Activated T-cell treated with anti-CD3 and anti-CD28 coated beads, Interleukin-2, amount 50 U/mL, for 1 hour (primary cell): ENCODE results near the gene ANKRD6.

Experiments used
- DNase-seq: peaks from one replicate; pipeline ENCODE4 v3.0.0-alpha.2; 2020

The ANKRD6 gene

DNA sequence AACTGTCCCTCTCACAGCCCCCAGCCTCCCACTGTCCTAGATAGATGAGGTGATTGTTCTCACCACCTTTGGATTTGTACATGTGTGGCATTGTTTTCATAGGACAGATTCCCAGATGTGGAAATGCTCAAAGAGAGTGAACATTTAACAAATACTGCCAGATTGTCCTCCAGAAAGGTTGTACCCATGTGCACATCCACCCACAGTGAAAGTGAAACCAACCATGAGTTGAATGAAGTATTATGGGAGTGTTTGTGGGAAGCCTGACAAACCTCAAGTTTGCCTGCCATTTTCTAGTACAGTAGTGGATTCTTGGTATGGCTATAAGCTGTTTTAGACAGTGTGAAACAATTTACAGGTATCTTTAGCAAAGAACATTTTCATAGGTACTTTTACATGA, 42.7 kb downstream of the ANKRD6 start:
- DNase-seq = no peak

DNA sequence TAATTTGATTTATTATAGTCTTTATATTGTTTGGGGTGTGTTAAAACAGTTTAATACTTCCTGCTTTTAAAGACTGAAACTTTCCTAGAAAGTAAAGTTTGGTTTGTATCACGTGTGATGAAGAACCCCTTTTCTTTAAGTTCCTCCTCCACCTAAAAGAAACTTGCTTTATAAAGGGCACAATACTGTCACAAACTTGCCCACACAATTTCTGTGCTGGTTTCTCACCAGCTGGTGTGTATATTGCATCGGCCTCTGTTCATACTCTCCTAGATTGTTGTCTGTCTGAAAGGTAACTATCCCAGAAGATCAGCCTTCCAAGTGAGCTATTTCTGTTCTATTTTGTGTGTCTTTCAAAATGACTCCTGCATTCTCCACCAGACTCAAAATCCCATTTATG, 46.9 kb downstream of the ANKRD6 start:
- DNase-seq = no peak

DNA sequence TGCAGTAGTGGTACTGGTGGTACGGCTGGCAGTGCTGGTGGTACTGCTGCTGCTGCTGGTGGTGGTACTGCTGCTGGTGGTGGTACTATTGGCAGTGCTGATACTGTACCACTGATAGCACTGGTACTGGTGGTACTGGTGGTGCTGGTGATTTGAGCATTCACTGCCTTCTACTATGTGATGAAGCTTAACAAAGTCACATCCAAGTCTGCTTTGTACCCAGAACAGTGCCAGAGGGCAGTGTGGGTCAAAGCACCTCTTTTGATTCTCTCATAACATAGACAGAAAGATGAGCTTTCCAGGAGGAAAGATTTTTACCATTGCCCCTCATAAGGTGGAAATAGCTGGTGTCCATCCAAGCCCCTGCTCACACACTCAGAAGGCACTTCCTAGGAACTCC, 48.7 kb downstream of the ANKRD6 start:
- no peak for DNase-seq

DNA sequence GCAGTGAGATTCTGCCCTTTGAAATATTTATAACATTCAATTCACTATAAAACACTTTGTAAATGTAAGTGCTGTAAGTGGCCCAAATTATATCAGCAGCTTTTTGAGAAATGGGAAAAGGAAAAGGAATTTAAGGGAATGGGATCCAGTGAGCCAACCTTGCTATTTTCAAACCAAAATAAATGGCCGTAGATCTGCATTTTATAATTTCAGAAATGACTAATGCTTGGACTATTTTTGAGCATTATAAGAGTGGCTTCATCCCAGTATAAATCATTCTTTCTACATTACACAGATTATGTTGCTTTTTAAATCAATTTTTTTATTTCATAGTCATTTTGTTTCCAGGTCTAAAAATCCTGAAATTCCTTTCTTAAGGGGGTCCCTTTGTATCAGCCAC, 49.2 kb downstream of the ANKRD6 start:
- no peak for DNase-seq

DNA sequence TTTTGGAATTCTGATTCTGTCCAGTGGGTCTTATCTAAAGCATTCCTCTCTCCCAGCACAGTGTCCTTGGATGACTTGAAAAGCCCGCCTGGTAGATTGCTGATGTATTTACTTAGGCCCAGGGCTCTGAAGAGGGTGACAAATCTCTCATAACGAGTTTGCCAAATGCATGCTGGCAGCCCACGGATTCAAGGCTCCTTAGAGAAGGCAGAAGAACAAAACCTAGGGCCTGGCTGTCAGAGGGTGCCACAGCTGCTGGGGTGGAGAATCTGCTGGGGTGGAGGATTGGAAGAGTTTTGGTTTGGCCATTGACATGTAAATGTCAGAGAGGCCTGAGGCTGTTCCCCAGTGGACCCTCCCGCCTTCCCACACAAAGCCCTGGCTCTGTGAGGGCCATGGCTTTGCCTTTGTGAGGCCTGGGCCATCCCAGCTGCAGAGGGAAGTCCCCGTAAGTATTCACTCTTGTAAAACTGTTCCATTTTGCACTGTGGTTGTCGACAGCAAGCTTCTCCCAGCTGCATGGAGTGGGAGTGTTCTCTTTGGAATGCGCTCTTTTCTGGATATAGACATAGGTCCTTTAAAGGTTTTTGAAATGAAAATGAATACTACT, 50.3 kb downstream of the ANKRD6 start:
- no peak for DNase-seq

DNA sequence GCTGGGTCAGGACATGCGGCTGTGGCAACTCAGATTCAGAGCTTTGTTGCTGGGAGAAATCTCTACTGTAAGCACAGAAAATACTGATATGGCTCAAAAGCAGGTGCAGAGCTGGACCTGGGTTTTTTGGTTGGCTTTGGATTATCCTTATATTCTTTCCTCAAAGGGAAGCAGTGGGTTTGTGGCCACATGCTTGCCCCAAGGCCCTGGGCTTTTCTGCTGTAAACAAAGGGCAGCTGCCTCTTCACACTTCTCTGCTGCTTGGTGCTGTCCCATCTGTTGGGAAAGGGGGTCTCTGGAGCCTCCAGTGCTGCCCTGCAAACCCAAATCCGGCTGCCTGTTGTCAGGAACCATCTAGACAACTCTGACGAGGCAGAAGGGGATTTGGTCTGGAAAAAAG, 52.4 kb downstream of the ANKRD6 start:
- DNase-seq = no peak

DNA sequence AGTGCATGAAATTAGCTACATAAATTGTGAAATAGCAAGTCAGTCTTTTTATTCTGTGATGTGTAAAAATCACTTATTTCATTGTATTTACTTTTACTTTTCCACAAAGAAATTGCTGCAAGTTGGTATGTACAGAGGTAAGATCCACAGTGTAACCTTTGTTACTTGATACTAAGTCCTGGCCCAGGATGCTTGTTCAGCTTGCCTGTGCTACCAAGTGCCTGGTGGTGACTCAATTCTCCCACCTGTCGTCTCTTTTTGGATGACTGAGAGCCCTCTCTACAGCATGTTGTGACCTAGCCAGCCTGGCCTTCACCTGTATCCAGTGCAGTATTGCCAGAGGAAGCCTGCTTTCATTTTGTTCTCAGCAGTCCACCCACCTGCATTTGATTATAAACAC, 54.9 kb downstream of the ANKRD6 start:
- no peak for DNase-seq

DNA sequence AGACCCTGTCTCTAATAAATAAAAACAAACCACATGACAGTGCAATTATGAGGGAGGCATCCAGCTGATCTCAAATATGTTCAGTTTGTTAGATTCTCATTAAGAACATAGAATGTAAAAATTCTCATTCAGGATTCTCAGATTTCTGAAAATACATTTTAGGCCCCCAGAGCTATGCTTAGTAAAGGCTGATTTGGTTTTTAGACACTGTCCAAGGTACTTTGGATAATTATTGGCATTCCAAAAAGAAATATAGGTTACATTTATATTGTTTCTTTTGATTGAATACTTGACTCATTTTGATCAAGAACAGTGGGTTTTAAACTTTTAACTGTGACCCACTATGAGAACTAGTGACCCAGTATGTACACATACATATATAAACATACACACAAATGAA, 55.5 kb downstream of the ANKRD6 start:
- DNase-seq = no peak

DNA sequence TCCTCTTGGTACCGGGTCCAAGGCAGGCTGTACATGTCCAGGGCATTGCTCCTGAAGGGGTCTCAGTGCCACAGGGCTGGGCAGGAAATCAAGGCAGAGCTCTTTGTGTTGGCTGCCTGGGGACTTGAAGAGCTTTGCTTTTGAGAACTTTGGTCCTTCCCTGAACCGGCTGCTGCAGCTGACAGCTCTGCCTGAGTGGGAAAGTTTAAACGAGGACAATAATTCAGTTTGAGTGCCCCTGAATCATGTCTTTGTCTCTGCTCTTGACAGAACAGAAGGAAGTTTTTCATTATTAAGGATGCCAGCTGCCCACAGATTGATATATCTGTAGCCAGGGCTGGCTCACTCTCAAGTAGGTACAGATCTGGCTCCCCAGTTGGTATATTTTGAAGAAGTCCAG, 56.1 kb downstream of the ANKRD6 start:
- DNase-seq = no peak

DNA sequence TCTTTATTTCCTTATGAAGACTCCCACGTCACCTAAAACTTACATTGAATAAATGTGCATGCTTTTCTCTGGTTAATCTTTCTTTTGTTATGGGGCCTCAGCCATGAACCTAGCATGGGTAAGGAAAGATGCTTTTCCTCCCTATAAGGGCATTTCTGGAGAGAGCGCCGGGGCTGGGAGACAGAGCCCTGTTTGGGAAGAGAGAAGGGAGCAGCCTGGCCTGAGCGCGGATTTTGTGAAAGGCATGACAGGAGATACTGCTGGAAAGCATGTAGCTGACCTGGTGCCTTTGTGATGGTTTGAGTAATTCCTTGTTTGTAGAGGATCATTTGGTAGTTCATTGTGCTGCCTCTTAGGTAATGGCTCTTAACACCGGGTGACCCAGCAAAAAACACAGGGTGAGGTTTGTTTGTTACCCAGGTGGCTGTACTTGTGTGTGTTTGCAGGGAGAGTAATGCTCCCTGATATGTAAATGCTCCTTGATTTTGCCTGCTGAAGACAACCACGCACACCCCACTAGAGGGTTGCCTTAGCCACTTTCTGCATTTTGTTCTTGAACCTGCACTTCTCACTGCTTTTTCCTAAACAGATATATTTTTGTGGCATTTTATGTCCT, 59.2 kb downstream of the ANKRD6 start:
- no peak for DNase-seq

DNA sequence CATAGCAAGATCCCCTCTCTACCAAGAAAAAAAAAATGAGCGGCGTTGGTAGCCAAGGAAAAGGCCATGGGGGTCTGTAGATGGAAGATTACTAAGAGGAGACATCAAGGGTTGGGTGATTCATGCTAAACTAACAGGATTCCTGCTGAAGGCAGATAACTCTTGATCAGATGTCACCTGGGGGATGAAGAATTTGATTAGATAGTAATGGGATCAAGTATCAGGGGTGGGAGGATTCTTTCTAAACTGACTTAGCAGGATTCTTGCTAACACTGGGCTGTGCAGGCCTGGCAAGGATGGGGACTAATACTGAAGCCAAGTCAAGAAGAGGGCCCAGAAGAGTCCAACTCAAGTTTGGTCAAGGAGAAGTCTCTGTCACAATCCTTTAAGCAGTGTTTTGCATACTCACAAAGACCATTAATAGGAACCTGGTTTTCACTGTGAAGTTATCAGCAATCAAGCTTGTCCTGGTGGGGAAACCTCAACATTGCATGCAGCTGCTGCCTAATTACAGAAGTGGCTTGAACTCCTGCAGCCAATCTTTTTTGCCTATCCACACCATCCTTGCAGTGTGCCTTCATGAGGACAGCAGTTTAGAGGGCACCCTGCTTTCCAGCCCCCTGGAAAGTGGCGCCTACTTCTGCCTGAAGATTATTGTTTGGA, 61.3 kb downstream of the ANKRD6 start:
- no peak for DNase-seq

DNA sequence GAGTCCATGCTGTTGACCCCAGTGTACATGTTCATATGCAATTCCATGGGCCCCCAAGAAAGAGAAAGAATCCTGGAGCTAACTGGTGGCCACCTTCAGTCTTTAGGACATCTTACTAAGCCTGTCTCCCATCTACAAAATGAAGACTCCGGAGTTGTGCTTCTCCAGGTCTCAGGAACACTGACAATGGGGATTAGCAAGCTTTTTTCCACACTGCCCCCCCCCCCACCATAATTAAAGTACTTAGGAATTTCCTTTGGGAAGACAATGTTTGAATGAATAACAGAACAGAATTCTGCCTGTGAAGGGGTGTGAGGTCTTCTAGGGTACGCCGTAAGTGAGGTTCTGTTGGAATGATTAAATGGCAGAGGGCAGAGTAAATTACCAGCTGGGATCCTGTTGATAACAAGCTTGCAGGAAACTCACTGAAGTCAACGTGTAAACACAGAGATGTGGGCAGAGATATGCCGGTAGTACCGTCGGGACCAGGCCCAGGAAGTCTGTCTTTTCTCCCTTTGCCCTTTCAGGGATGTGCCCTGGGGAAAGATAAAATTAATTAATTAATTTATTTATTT, 63.1 kb downstream of the ANKRD6 start:
- DNase-seq = no peak

DNA sequence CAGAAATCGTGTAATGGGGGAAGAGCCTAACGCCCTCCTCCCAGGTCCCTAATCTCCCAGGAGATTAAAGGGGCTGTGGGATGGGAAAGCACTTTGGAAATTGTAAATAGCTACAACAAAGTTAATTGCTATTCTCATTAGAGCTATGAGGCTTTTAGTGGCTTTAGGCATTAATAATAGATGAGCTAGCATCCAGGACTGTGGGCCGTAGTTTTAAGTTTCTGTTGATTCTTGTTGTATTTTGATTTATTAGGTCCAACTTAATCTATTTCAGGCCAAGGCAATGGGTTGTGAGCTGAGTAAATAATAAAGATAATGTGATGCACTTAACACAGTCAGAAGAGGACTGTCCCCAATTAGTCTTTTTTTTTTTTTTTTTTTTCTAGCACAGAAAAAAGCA, 67.7 kb downstream of the ANKRD6 start:
- DNase-seq = no peak

DNA sequence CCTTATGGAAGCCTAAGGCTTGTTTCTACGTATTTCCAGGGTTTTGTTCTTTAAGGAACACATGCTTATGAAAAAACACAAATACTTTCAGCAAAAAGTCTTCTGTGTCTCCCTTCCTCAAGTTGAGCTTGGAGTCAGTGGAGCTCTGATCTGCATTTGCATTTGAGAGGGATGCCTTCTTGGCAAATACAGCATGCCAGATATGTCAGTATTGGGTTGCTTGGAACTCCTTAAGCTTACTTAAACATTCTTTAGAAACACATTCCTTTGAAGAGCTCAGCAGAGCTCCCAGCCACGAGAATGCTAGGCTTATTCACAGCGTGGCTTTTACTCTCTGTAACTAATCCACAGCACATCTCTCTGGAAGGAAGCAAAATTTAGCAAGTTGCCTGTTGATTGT, 68.3 kb downstream of the ANKRD6 start:
- no peak for DNase-seq

DNA sequence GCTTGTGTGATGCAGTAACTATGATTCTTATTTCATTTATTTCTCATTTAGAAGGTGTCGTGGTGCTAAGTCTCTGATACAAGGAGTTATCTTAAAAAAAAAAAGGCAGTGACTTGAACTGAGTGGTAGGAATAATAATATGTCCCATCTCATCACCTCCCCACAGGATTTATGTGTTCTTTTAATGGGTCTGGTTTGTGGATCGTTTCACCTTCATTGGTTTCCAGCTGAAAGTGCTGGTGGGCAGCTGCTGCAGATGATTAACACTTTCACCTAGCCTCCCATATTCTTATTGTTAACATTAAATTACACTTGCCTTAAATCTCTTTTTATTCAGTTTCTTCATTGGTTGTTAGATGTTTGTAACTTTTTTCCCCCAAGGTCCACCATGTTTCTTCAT, 68.8 kb downstream of the ANKRD6 start:
- DNase-seq = no peak

DNA sequence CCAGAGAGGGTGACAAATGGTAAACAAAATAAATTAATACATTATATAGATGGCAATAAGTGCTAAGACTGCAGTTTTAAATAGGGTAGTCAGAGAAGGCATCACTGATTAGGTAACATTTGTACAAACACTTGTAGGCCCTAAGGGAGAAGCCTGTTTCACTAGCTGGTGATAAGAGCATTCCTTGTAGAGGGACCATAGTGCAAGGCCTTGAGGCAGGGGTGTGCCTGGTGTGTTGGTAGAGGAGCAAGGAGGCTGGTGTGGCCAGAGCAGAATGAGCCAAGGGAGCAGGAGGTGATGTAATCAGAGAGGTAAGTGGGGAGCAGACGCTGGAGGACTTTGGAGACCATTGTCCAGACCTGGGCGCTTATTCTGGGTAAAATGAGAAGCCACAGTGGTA, 70.7 kb downstream of the ANKRD6 start:
- DNase-seq = no peak

DNA sequence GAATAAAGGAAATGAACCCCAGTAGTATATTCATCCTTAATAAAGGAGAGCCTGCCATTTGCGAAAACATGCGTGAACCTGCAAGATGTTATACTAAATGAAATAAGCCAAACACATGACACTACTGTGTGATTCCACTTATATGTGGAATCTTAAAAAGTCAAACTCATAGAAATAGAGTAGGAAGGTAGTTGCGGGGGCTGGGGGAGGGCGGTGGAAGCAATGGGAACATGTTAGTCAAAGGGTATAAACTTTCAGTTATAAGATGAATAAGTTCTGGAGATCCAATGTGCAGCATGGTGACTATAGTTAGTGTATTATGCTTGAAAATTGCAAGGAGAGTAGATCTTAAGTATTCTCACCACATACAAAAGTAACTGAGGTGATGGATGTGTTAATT, 72.9 kb downstream of the ANKRD6 start:
- DNase-seq = no peak

DNA sequence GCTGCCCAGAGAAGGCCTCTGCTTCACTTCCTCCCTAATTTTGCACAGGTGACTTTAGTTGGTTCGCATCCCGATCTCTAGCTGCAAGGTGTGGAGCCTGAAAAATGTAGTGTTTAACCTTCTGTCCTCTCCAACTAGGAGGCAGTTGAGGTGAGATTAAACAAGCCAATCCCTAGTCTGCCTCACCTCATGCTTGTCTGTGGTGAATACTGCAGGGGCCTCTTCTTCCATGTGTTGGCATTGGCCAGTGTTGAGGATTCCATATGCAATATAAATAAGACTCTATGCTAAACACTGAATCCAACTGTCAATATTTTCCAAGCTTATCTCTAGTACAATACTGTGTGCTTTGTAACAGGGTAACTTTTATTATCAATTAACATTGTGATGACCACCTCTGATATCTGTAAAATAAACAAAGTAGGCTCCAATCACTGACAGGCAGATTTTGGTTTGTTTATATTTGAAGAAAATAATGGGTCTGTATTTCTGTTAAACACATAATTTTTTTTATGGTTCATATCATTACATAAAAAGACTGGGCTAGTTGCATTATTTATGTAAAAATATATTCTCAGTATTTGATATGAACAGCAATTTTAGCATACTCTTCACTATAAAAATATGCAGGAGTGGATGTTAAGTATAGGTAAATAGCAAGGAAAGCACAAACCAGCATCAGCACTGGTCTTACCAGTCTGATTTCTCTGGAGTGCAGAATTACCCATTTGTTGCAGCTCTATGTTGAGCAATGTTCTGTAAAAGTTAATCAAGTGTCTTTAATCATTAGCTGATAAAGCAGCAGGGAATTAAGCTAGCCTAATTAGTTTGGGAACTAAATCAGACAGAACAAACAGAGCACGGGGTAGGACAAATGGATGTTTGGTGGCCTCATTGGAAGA, 74.0 kb downstream of the ANKRD6 start:
- DNase-seq = no peak

DNA sequence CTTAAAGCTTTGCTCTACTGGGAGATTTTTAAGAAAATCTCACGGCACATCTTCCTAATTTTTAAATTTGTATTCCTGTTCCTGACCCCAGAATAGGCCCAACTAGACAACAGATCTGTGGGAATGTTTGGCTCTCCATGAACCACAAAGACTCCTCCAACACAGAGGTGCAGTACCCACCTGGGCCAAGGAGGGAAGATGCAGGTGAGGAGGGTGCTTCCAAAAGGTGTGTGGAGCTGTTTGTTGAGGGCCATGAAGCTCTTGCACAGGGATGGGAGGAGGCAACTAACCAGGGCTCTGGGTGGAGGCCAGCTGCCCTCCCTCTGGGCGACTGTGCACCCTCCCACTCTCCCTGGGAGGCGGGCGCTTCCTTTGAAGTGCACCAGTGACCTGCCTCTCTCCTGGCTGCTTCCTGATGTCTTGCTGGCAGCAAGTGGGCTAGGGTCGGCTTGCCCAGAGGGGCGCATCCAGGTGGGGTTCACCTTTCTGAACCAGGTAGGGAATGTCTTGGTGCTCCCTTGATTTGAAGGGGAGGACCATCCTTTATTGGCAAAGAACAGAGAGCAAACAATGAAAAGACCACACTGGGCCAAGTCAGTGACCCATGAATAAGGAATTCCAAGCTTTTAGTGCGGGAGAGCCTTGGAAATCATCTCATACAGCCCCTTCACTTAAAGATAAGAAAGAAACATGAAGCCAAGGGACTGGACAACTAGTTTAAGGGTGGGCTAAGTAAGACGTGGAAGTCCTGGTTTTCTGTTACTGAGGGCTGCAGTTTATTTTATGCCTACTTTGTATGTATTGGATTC, 76.0 kb downstream of the ANKRD6 start:
- DNase-seq = no peak

DNA sequence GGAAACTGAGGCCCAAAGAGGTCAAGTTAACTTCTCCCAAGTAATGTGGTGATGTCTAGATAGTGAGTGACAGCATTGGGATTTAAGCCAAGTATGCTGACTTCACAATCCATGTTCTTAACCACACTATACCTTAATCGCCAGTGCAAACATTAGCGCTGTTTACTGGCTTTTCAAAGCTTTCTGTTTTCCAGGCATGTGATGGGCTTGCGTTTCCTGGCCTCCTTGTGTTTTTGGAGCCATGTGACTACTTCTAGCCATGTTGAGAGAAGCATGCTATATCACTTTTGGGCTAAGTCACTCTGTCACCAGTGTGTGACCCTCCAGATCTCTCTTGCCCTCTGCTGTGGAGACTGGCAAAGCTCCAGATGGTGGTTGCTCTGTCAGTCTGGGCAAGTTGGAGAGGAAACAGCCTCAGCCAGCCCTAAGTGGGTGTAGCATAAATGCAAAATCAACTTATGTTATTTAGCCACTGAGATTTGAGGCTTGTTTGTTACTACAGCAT, 76.9 kb downstream of the ANKRD6 start:
- DNase-seq = no peak

DNA sequence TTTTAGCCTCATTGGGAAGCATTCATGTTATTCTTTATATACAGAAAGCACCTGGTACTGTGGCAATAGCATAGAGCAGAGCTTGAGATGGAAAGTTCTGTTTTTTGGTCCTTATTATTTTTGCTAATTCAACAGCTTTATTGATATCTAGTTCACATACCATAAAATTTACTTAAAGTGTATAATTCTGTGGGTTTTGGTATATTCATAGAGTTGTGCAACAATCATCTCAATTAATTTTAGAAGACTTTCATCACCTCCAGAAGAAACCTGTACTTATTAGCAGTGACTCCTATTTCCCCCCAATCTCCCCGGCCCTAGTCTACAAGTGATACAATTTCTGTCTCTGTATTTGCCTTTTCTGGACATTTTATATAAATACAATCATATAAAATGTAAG, 77.4 kb downstream of the ANKRD6 start:
- DNase-seq = no peak

DNA sequence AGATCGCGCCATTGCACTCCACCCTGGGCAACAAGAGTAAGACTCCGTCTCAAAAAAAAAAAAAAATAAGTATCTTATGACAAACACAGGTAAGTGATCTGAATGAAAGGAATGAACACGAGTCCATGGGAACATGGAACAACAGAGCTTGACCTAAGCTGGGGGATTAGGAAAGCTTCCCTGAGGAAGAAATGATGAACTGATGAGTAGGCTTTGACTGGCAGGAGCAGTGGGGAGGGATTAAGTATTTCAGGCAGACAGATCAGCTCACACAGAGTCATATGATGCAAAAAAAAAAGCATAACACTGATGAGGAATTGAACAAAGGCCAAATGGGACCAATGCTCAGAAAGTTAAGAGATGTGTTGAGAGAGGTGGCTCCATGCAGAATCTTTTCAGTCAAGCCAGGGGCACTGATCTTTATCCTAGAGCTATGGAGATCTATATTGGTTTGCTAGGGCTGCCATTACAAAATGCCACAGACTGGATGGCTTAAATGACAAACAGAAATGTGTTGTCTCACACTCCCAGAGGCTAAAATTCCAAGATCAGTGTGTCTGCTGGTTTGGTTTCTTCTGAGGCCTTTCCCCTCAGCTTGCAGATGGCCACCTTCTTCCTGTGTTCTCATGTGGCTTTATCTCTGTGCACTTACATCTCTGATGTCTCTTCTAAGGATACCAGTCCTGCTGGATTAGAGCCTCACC, 85.6 kb downstream of the ANKRD6 start:
- no peak for DNase-seq
